Activated naive CD8-positive, alpha-beta T cell treated with anti-CD3 and anti-CD28 coated beads for 36 hours (primary cell): Measurements from ENCODE around the gene MKNK1. TPM values are rescaled to one million over a fixed set of nuclear protein-coding genes. Genes with fewer than 3 reads are reported as not detected.

ENCODE experiments used
- DNase-seq: peaks from one replicate; pipeline ENCODE4 v3.0.0; 2021
- H3K27ac Mint-ChIP-seq: one replicate; pipeline ENCODE4 v1.8.0; 2022; ENCODE audit warnings: mild to moderate bottlenecking, moderate library complexity, mixed read lengths
- H3K27me3 Mint-ChIP-seq: one replicate; pipeline ENCODE4 v1.8.0; 2022; ENCODE audit warnings: mild to moderate bottlenecking, mixed read lengths
- H3K36me3 Mint-ChIP-seq: one replicate; pipeline ENCODE4 v1.8.0; 2021; ENCODE audit warnings: mild to moderate bottlenecking, mixed read lengths
- H3K4me1 Mint-ChIP-seq: one replicate; pipeline ENCODE4 v1.8.0; 2021; ENCODE audit warnings: mixed read lengths
- H3K4me3 Mint-ChIP-seq: one replicate; pipeline ENCODE4 v1.8.0; 2022; ENCODE audit warnings: mild to moderate bottlenecking, moderate library complexity, mixed read lengths
- H3K9me3 Mint-ChIP-seq: one replicate; pipeline ENCODE4 v1.8.0; 2022; ENCODE audit warnings: mixed read lengths
- total RNA-seq, 2 experiments: library from RNA; stranded (reverse); gene quantifications; one replicate each; pipeline ENCODE4 v1.2.3, GENCODE V29; 2021

Gene MKNK1
- total RNA-seq, 2 experiments from 2014 or later: 23.0 to 23.4 TPM

- H3K4me3 Mint-ChIP-seq: no peak overlapping the region
- peaks cover 3% of the 10 kb centered on the region for H3K36me3 Mint-ChIP-seq
- no peak for DNase-seq
- no peak overlapping the region for H3K27ac Mint-ChIP-seq
- no peaks in the 10 kb centered on the region for H3K27me3 Mint-ChIP-seq
- no peaks in the 10 kb centered on the region for H3K9me3 Mint-ChIP-seq
- no peaks in the 10 kb centered on the region for H3K4me1 Mint-ChIP-seq
Observed at GRCh38 chr1:46635205-46635604, 31.1 kb upstream of the MKNK1 start.

GRCh38 chr1:46630719-46631118 is 26.7 kb upstream of the MKNK1 start:
- H3K27ac Mint-ChIP-seq: no peak overlapping the region
- no peak overlapping the region for H3K4me3 Mint-ChIP-seq
- H3K9me3 Mint-ChIP-seq: no peaks in the 10 kb centered on the region
- H3K36me3 Mint-ChIP-seq: peaks cover 3% of the 10 kb centered on the region
- no peak for DNase-seq
- no peaks in the 10 kb centered on the region for H3K4me1 Mint-ChIP-seq
- H3K27me3 Mint-ChIP-seq: no peaks in the 10 kb centered on the region

GRCh38 chr1:46623743-46624644 is 19.9 kb upstream of the MKNK1 start:
- Mint-ChIP-seq H3K27me3 (no peaks in the 10 kb centered on the region), H3K36me3 (no peaks in the 10 kb centered on the region), H3K4me1 (no peaks in the 10 kb centered on the region), H3K4me3 (no peak overlapping the region), H3K27ac (no peak overlapping the region), H3K9me3 (no peaks in the 10 kb centered on the region)
- no peak for DNase-seq

- DNase-seq: no peak
- Mint-ChIP-seq H3K27ac (no peak overlapping the region), H3K36me3 (no peaks in the 10 kb centered on the region), H3K27me3 (no peaks in the 10 kb centered on the region), H3K9me3 (no peaks in the 10 kb centered on the region), H3K4me3 (no peak overlapping the region), H3K4me1 (no peaks in the 10 kb centered on the region)
Observed at GRCh38 chr1:46622344-46622743, 18.3 kb upstream of the MKNK1 start.

- Mint-ChIP-seq H3K27ac (no peak overlapping the region), H3K27me3 (no peaks in the 10 kb centered on the region), H3K4me3 (no peak overlapping the region), H3K9me3 (no peaks in the 10 kb centered on the region), H3K36me3 (no peaks in the 10 kb centered on the region), H3K4me1 (no peaks in the 10 kb centered on the region)
- no peak for DNase-seq
Observed at GRCh38 chr1:46621930-46622329, 17.9 kb upstream of the MKNK1 start.

- Mint-ChIP-seq H3K9me3 (no peaks in the 10 kb centered on the region), H3K36me3 (no peaks in the 10 kb centered on the region), H3K27ac (no peak overlapping the region), H3K4me1 (peaks cover 15% of the 10 kb centered on the region), H3K4me3 (no peak overlapping the region), H3K27me3 (no peaks in the 10 kb centered on the region)
- DNase-seq: no peak
Observed at GRCh38 chr1:46619656-46620258, 15.7 kb upstream of the MKNK1 start.

- no peaks in the 10 kb centered on the region for H3K36me3 Mint-ChIP-seq
- no peaks in the 10 kb centered on the region for H3K9me3 Mint-ChIP-seq
- H3K4me1 Mint-ChIP-seq: peaks cover 23% of the 10 kb centered on the region
- no peaks in the 10 kb centered on the region for H3K27me3 Mint-ChIP-seq
- H3K27ac Mint-ChIP-seq: no peak overlapping the region
- H3K4me3 Mint-ChIP-seq: no peak overlapping the region
- no peak for DNase-seq
Observed at GRCh38 chr1:46618754-46619415, 14.8 kb upstream of the MKNK1 start.

GRCh38 chr1:46617833-46618232 is 13.8 kb upstream of the MKNK1 start:
- Mint-ChIP-seq H3K4me3 (no peak overlapping the region), H3K27ac (no peak overlapping the region), H3K36me3 (no peaks in the 10 kb centered on the region), H3K9me3 (no peaks in the 10 kb centered on the region), H3K27me3 (no peaks in the 10 kb centered on the region), H3K4me1 (peaks cover 28% of the 10 kb centered on the region)
- no peak for DNase-seq

- DNase-seq: no peak
- Mint-ChIP-seq H3K36me3 (no peaks in the 10 kb centered on the region), H3K4me3 (peak overlapping the region; percentile 84), H3K27me3 (no peaks in the 10 kb centered on the region), H3K9me3 (no peaks in the 10 kb centered on the region), H3K4me1 (peaks cover 32% of the 10 kb centered on the region), H3K27ac (peak overlapping the region; percentile 73)
Observed at GRCh38 chr1:46617108-46617800, 13.2 kb upstream of the MKNK1 start.

- Mint-ChIP-seq H3K9me3 (no peaks in the 10 kb centered on the region), H3K4me3 (peak within 1 kb of the TSS; percentile 84), H3K36me3 (peaks cover 1% of the 10 kb centered on the region), H3K27me3 (no peaks in the 10 kb centered on the region), H3K27ac (peak within 1 kb of the TSS; percentile 88), H3K4me1 (peaks cover 33% of the 10 kb centered on the region)
- peak; percentile 63 for DNase-seq
Observed at GRCh38 chr1:46616277-46617107, 12.4 kb upstream of the MKNK1 start, which contains the start of gene MOB3C. Gene MOB3C (minus strand): TSS chr1:46616811. CDS start chr1:46613321, 3,490 bp downstream.

GRCh38 chr1:46615735-46616134 is 11.7 kb upstream of the MKNK1 start:
- Mint-ChIP-seq H3K9me3 (no peaks in the 10 kb centered on the region), H3K36me3 (peaks cover 2% of the 10 kb centered on the region), H3K27me3 (no peaks in the 10 kb centered on the region), H3K27ac (peak overlapping the region; percentile 88), H3K4me1 (peaks cover 34% of the 10 kb centered on the region), H3K4me3 (peak overlapping the region; percentile 84)
- DNase-seq: peak; percentile 23

- Mint-ChIP-seq H3K4me3 (peak overlapping the region; percentile 84), H3K9me3 (no peaks in the 10 kb centered on the region), H3K27me3 (no peaks in the 10 kb centered on the region), H3K27ac (peak overlapping the region; percentile 49), H3K36me3 (peaks cover 2% of the 10 kb centered on the region), H3K4me1 (peaks cover 34% of the 10 kb centered on the region)
- no peak for DNase-seq
Observed at GRCh38 chr1:46615088-46615487, 11.0 kb upstream of the MKNK1 start.

GRCh38 chr1:46614604-46614984 is 10.5 kb upstream of the MKNK1 start:
- Mint-ChIP-seq H3K4me1 (peaks cover 34% of the 10 kb centered on the region), H3K9me3 (no peaks in the 10 kb centered on the region), H3K27me3 (no peaks in the 10 kb centered on the region), H3K27ac (no peak overlapping the region), H3K36me3 (peaks cover 2% of the 10 kb centered on the region), H3K4me3 (peak overlapping the region; percentile 84)
- no peak for DNase-seq
